SK-N-SH treated with all-trans-retinoic acid at 6 μM for 48 hours (cell line): ENCODE data around the gene CENPT.

ENCODE experiments used
- BACH2 ChIP-seq: fragments of 250-450 bp; sonication (Bioruptor Pico); IDR thresholded peaks from 2 replicates; pipeline ENCODE4 v1.9.0; 2021; ENCODE audit warnings: mild to moderate bottlenecking, borderline replicate concordance
- CREB5 ChIP-seq: fragments of 250-450 bp; sonication (Bioruptor Pico); IDR thresholded peaks from 2 replicates; pipeline ENCODE4 v1.5.1; 2020; ENCODE audit warnings: low read depth, mild to moderate bottlenecking, moderate library complexity
- OSR1 ChIP-seq: fragments of 250-450 bp; sonication (Bioruptor Pico); IDR thresholded peaks from 2 replicates; pipeline ENCODE4 v1.8.0; 2022; ENCODE audit warnings: moderate library complexity, mild to moderate bottlenecking, inconsistent platforms
- RARB ChIP-seq: fragments of 250-450 bp; sonication (Bioruptor Pico); IDR thresholded peaks from 2 replicates; pipeline ENCODE4 v1.8.0; 2021; ENCODE audit warnings: mild to moderate bottlenecking, moderate library complexity
- TCF4 ChIP-seq: fragments of 250-450 bp; sonication (Bioruptor Pico); IDR thresholded peaks from 2 replicates; pipeline ENCODE4 v1.8.0; 2021; ENCODE audit warnings: mild to moderate bottlenecking, moderate library complexity, borderline replicate concordance
- ZFP30 ChIP-seq: fragments of 450-650 bp; formaldehyde crosslinking; IDR thresholded peaks from 2 replicates; pipeline ENCODE4 v1.5.0; 2022; ENCODE audit warnings: mild to moderate bottlenecking, moderate library complexity
- ZNF8 ChIP-seq: fragments of 450-650 bp; formaldehyde crosslinking; IDR thresholded peaks from 2 replicates; pipeline ENCODE4 v1.5.0; 2020; ENCODE audit warnings: mild to moderate bottlenecking, moderate library complexity
- TF ChIP-seq, protein P1 (sequence below): fragments of 250-450 bp; sonication (Bioruptor Pico); IDR thresholded peaks from 2 replicates; pipeline ENCODE4 v1.8.0; 2020; ENCODE audit warnings: mild to moderate bottlenecking, moderate library complexity, borderline replicate concordance

GRCh38 chr16:67790071-67790470 lies 57.4 kb downstream of the CENPT start:
- TF ChIP-seq OSR1 (CRISPR knock-in tag) (no peak), RARB (no peak), ZFP30 (CRISPR knock-in tag) (no peak), BACH2 (CRISPR knock-in tag) (no peak), ZNF8 (CRISPR knock-in tag) (no peak), CREB5 (no peak), TCF4 (CRISPR knock-in tag) (no peak)
- TF ChIP-seq, protein P1, sequence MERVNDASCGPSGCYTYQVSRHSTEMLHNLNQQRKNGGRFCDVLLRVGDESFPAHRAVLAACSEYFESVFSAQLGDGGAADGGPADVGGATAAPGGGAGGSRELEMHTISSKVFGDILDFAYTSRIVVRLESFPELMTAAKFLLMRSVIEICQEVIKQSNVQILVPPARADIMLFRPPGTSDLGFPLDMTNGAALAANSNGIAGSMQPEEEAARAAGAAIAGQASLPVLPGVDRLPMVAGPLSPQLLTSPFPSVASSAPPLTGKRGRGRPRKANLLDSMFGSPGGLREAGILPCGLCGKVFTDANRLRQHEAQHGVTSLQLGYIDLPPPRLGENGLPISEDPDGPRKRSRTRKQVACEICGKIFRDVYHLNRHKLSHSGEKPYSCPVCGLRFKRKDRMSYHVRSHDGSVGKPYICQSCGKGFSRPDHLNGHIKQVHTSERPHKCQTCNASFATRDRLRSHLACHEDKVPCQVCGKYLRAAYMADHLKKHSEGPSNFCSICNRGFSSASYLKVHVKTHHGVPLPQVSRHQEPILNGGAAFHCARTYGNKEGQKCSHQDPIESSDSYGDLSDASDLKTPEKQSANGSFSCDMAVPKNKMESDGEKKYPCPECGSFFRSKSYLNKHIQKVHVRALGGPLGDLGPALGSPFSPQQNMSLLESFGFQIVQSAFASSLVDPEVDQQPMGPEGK (CRISPR knock-in tag), result no peak
